GM18870 (cell line): ENCODE results near the gene ZNF497.
"Not testable (repeated sequence)": the region's sequence is repeated elsewhere in the genome, so short reads cannot be mapped to it uniquely, and the experiment has no call there.

Experiments used
- ATAC-seq: cut with Tn5 transposase; IDR thresholded peaks from one replicate; pipeline ENCODE4 v1.9.1; 2021; ENCODE audit warnings: moderate library complexity; ENCODE audit not compliant: unreplicated experiment

The ZNF497 gene

GRCh38 chr19:58317476-58318072 is 45.0 kb downstream of the ZNF497 start:
- ATAC-seq: no peak

GRCh38 chr19:58315580-58315979 is 47.0 kb downstream of the ZNF497 start:
- ATAC-seq: no peak

- ATAC-seq: no peak
Observed at GRCh38 chr19:58311345-58311865, 51.1 kb downstream of the ZNF497 start.

- not testable (repeated sequence) for ATAC-seq
Observed at GRCh38 chr19:58310685-58311084, 51.9 kb downstream of the ZNF497 start.

- ATAC-seq: no peak
Observed at GRCh38 chr19:58307736-58308135, 54.8 kb downstream of the ZNF497 start.

GRCh38 chr19:58305932-58306323 is 56.6 kb downstream of the ZNF497 start:
- ATAC-seq: no peak

- ATAC-seq: peak; percentile 86
Observed at GRCh38 chr19:58305065-58305931, 57.3 kb downstream of the ZNF497 start, which contains the start of gene ERVK3-1. Gene ERVK3-1, plus strand, starts transcription at chr19:58305377. Its CDS starts 6,792 bp downstream, at chr19:58312169.

- peak; percentile 16 for ATAC-seq
Observed at GRCh38 chr19:58304748-58305064, 57.8 kb downstream of the ZNF497 start.
